Brain microvascular endothelial cell (primary cell): ENCODE data around the gene PRDM16.

Source experiments
- DNase-seq: peaks from one replicate; pipeline ENCODE4 v3.0.0-alpha.2; 2020
- H3K27ac ChIP-seq: fragments of 250-450 bp; sonication (Bioruptor Pico); 2 replicates; pipeline ENCODE4 v1.5.1; 2020; ENCODE audit warnings: mild to moderate bottlenecking, moderate library complexity
- H3K27me3 ChIP-seq: fragments of 250-450 bp; sonication (Bioruptor Pico); replicated peaks from 2 replicates; pipeline ENCODE4 v1.5.1; 2020; ENCODE audit warnings: mild to moderate bottlenecking
- H3K36me3 ChIP-seq: fragments of 250-450 bp; sonication (Bioruptor Pico); replicated peaks from 2 replicates; pipeline ENCODE4 v1.5.1; 2020; ENCODE audit warnings: mild to moderate bottlenecking
- H3K4me3 ChIP-seq: 2 replicates; pipeline ENCODE4 v1.5.1; 2011; ENCODE audit warnings: low read depth, mild to moderate bottlenecking, control low read depth, low read length, moderate library complexity
- in situ Hi-C: cut with HindIII; loops from 2 replicates; pipeline ENCODE4 v1.10.0; 2017; ENCODE audit warnings: low sequenced_read_pairs, low pct_ligation_motif_present
- TF ChIP-seq, protein P1 (sequence below): IDR thresholded peaks from 2 replicates; pipeline ENCODE4 v1.5.1; 2011; ENCODE audit warnings: low read depth, mild to moderate bottlenecking, moderate library complexity, low read length, control low read depth, inconsistent platforms; ENCODE audit errors: missing control alignments

Gene PRDM16

DNA sequence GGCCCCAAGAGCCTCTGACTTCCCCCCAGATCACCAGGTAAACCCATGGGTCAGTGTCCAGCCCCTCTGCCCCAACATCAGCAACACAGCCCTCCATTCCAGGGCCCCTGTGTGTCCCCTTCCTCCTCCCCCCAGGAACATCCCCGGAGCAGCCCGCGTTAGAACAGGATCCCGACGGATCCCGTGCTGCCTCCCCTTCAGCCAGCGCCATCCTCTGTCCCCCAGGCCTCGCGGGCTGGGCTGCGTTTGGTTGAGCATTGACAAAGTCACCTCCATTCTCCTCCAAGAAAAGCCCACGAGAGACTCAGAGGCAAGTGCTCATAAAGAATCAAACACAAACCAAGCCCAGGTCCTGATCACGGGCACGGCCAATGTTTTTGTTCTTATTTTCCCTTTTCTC is 225.4 kb downstream of the PRDM16 start:
- Histone ChIP-seq H3K27ac (no peak overlapping the region), H3K4me3 (no peak overlapping the region), H3K36me3 (no peaks in the 10 kb centered on the region), H3K27me3 (no peaks in the 10 kb centered on the region)
- TF ChIP-seq, protein P1, sequence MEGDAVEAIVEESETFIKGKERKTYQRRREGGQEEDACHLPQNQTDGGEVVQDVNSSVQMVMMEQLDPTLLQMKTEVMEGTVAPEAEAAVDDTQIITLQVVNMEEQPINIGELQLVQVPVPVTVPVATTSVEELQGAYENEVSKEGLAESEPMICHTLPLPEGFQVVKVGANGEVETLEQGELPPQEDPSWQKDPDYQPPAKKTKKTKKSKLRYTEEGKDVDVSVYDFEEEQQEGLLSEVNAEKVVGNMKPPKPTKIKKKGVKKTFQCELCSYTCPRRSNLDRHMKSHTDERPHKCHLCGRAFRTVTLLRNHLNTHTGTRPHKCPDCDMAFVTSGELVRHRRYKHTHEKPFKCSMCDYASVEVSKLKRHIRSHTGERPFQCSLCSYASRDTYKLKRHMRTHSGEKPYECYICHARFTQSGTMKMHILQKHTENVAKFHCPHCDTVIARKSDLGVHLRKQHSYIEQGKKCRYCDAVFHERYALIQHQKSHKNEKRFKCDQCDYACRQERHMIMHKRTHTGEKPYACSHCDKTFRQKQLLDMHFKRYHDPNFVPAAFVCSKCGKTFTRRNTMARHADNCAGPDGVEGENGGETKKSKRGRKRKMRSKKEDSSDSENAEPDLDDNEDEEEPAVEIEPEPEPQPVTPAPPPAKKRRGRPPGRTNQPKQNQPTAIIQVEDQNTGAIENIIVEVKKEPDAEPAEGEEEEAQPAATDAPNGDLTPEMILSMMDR, result no peak
- in situ Hi-C loops, result no loop called here
- DNase-seq, result no peak

DNA sequence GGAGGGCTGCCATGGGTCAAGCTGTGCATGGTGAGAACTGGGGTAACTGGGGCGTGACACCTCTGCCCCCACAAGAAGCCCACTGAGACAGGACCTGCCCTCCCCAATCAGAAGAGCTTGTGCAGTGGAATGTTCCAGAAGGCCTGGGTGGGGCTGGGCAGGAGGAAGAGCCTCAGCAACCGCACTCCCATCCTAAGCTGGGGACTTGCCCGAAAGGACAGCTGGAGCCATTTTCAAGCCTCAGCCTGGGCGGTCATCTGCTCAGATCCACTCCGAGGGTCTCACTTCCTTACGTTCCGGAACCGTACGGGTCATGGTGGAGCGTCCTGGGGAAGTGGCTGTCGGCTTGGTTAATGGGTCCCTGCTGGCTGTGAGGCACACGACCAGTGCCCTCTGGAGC is 226.8 kb downstream of the PRDM16 start:
- Histone ChIP-seq H3K27me3 (no peaks in the 10 kb centered on the region), H3K36me3 (no peaks in the 10 kb centered on the region)
- in situ Hi-C loops, result no loop called here

DNA sequence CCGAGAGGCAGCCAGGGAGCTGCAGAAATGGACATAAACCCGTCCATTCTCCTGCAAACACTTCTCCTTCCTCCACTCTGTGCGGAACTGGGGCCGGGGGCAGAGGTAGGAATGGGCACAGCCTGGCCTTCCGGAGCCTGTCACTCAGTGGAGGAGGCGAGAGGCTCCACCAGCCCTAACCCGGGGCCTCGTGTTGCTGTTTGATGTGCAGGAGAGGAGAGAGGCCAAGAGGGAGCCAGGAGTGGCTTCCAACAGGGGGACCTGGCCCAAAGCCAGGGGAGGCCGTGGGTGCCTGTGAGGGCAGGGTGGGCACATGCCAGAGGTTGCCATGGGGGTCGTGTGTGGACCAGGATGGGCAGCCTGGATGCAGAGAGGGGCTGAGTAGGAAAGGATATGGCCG is 227.3 kb downstream of the PRDM16 start:
- Histone ChIP-seq H3K36me3 (no peaks in the 10 kb centered on the region), H3K27ac (no peak overlapping the region), H3K27me3 (no peaks in the 10 kb centered on the region), H3K4me3 (no peak overlapping the region)
- in situ Hi-C loops, result no loop called here
- DNase-seq, result no peak
- TF ChIP-seq, protein P1, result no peak

More for the DNA sequence above, 226.8 kb downstream of the PRDM16 start:
- Histone ChIP-seq H3K27ac (no peak overlapping the region), H3K4me3 (no peak overlapping the region)
- no peak for DNase-seq
- TF ChIP-seq, protein P1, result no peak

DNA sequence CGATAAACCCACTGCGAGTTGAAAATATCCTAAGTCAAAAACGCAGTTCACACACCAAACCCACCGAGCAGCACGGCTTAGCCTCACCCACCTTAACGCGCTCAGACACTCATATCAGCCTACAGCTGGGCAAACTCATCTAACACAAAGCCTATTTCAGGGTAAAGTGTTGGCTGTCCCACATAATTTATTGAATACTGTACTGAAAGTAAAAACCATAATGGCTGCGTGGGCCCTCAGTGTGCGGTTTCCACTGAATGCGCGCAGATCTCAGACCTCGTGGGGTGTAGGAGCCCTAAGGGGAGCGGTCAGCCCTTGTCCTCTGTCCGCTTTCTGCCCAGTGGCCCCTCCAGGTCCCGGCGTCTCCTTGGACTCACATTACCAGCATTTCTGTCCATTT is 227.8 kb downstream of the PRDM16 start:
- H3K27ac ChIP-seq, result no peak overlapping the region
- H3K27me3 ChIP-seq, result no peaks in the 10 kb centered on the region
- TF ChIP-seq, protein P1, result no peak
- H3K36me3 ChIP-seq, result no peaks in the 10 kb centered on the region
- H3K4me3 ChIP-seq, result no peak overlapping the region
- no peak for DNase-seq
- in situ Hi-C loops, result no loop called here

DNA sequence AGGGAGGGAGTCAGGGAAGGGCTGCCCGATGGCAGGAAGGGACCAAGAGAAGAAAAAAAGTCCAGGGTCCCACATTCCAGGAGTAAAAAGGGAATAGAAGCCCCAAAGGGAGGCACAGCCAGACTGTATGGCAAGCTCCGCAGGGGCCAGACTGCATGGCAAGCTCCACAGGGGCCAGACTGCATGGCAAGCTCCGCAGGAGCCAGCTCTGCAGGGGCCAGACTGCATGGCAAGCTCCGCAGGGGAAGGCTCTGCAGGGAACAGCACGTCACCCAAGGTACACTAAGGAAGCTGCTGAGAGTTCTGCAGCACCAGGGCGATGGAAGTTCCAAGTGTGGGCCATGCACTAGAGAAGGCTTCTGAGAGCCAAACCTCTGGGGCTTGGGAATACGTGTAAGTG is 228.8 kb downstream of the PRDM16 start:
- TF ChIP-seq, protein P1, result no peak
- no peak overlapping the region for H3K4me3 ChIP-seq
- in situ Hi-C loops, result no loop called here
- H3K27ac ChIP-seq, result no peak overlapping the region
- no peaks in the 10 kb centered on the region for H3K27me3 ChIP-seq
- no peak for DNase-seq
- H3K36me3 ChIP-seq, result no peaks in the 10 kb centered on the region

DNA sequence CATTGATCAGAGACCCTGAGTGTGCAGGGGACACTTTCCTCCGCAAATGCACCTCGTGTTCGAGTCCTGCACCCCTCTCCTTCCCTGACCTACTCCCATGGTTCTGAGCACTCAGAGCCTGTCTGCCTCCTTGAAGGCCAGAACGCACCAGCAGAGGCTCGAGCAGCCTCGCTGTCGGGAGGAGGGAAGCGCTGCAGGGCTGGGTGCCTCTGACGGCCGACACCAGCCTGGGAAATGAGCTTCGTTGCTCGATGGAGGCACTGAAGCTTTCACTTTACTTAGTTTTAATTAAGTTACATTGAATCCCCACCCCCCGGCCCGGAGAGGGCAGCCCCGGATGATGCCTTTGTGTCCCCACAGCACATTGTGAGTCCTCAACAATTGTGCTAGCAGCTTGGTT is 229.2 kb downstream of the PRDM16 start:
- Histone ChIP-seq H3K27ac (no peak overlapping the region), H3K4me3 (no peak overlapping the region), H3K27me3 (no peaks in the 10 kb centered on the region), H3K36me3 (no peaks in the 10 kb centered on the region)
- no peak for DNase-seq
- in situ Hi-C loops, result no loop called here
- TF ChIP-seq, protein P1, result no peak
